Prostate gland (tissue), 2 donors: ENCODE measurements around the gene GRAMD2B. TPM values are rescaled to one million over a fixed set of nuclear protein-coding genes. Genes with fewer than 3 reads are reported as not detected.

Experiments
- DNase-seq: peaks from one replicate; pipeline ENCODE4 v3.0.0-alpha.2; 2019; ENCODE audit warnings: low spot score
- H3K27ac ChIP-seq, 2 donors: fragments of 200-600 bp; sonication (generic); 2 replicates each; pipeline ENCODE4 v1.5.1; 2017 to 2019
- H3K27me3 ChIP-seq: fragments of 200-600 bp; sonication (generic); replicated peaks from 2 replicates; pipeline ENCODE4 v1.5.1; 2019; ENCODE audit not compliant: insufficient read depth
- H3K36me3 ChIP-seq, 2 donors: fragments of 200-600 bp; sonication (generic); 1 replicate in 1 of 2; 2 replicates in 1 of 2; pipeline versions ENCODE4 v1.5.1 to v1.8.1; 2017 to 2019
- H3K4me1 ChIP-seq: fragments of 200-600 bp; sonication (generic); replicated peaks from 2 replicates; pipeline ENCODE4 v1.5.1; 2019
- H3K4me3 ChIP-seq, 2 donors: fragments of 200-600 bp; sonication (generic); 2 replicates each; pipeline ENCODE4 v1.5.1; 2017 to 2019
- H3K9me3 ChIP-seq: fragments of 200-600 bp; sonication (generic); 2 replicates; pipeline ENCODE4 v1.5.1; 2017
- CTCF ChIP-seq, 4 experiments: fragments of 200-600 bp in 2 of 4; fragments of 450-650 bp in 2 of 4; sonication (generic) in 2 of 4; IDR thresholded peaks; 1 replicate in 3 of 4; 2 replicates in 1 of 4; pipeline ENCODE4 v1.5.1; 2016 to 2019; ENCODE audit warnings: antibody characterized with exemption in 4 of 4, mild to moderate bottlenecking in 2 of 4, moderate library complexity in 2 of 4
- POLR2A ChIP-seq: fragments of 450-650 bp; IDR thresholded peaks from one replicate; pipeline ENCODE4 v1.6.1; 2016; ENCODE audit warnings: antibody characterized with exemption, mild to moderate bottlenecking
- POLR2AphosphoS5 ChIP-seq: sonication (generic); formaldehyde crosslinking; IDR thresholded peaks from one replicate; pipeline ENCODE4 v1.6.1; 2017; ENCODE audit warnings: antibody characterized with exemption
- WGBS: methylation state at CpG from one replicate; pipeline ENCODE4 v1.1.5; 2018; 5-methylcytosine and 5-hydroxymethylcytosine counted together
- intact Hi-C: fragments of 100-400 bp; cut with DNase I; formaldehyde crosslinking; loops from one replicate; pipeline ENCODE4 v1.14.2; 2022
- total RNA-seq, 2 donors: library from RNA; depleted of rRNA; stranded (reverse); fragments of >200 nt; gene quantifications; one replicate each; pipeline ENCODE4 v1.1.0, GENCODE V29; 2016

The GRAMD2B gene
- total RNA-seq, 2 donors from 2014 or later: 32.1 to 34.4 TPM

GRCh38 chr5:126398791-126399190 is 24.4 kb upstream of the GRAMD2B start:
- Histone ChIP-seq H3K4me3 (no peak overlapping the region), H3K27ac (no peak overlapping the region), H3K36me3 (no peaks in the 10 kb centered on the region), H3K4me1 (no peaks in the 10 kb centered on the region), H3K9me3 (no peaks in the 10 kb centered on the region), H3K27me3 (no peaks in the 10 kb centered on the region)
- DNase-seq: no peak
- TF ChIP-seq CTCF (IDR thresholded peaks at IDR 0.05) (no peak), POLR2A (no peak), POLR2AphosphoS5 (no peak)
- intact Hi-C loops: no loop called here

- Histone ChIP-seq H3K27me3 (no peaks in the 10 kb centered on the region), H3K27ac (no peak overlapping the region), H3K4me1 (no peaks in the 10 kb centered on the region), H3K4me3 (no peak overlapping the region), H3K9me3 (no peaks in the 10 kb centered on the region), H3K36me3 (no peaks in the 10 kb centered on the region)
- 93% methylated on average over 3 of the region's 3 CpGs for whole genome bisulfite sequencing
- intact Hi-C loops: no loop called here
- no peak for DNase-seq
- TF ChIP-seq POLR2AphosphoS5 (no peak), POLR2A (no peak), CTCF (IDR thresholded peaks at IDR 0.05) (no peak)
Observed at GRCh38 chr5:126400621-126401251, 22.5 kb upstream of the GRAMD2B start.

- no peak overlapping the region for H3K27ac ChIP-seq
- WGBS: 51% methylated on average over 2 of the region's 2 CpGs
- no peaks in the 10 kb centered on the region for H3K4me1 ChIP-seq
- DNase-seq: no peak
- H3K9me3 ChIP-seq: no peaks in the 10 kb centered on the region
- no peak for TF ChIP-seq POLR2A
- no peak overlapping the region for H3K4me3 ChIP-seq
- H3K36me3 ChIP-seq: no peaks in the 10 kb centered on the region
- intact Hi-C loops: no loop called here
- no peaks in the 10 kb centered on the region for H3K27me3 ChIP-seq
Observed at GRCh38 chr5:126402621-126403555, 20.3 kb upstream of the GRAMD2B start.

GRCh38 chr5:126403876-126404275 is 19.3 kb upstream of the GRAMD2B start:
- Histone ChIP-seq H3K36me3 (no peaks in the 10 kb centered on the region), H3K27ac (no peak overlapping the region), H3K9me3 (no peaks in the 10 kb centered on the region), H3K27me3 (no peaks in the 10 kb centered on the region), H3K4me3 (no peak overlapping the region), H3K4me1 (no peaks in the 10 kb centered on the region)
- intact Hi-C loops: no loop called here
- DNase-seq: no peak
- TF ChIP-seq POLR2AphosphoS5: no peak

GRCh38 chr5:126410623-126411022 is 12.6 kb upstream of the GRAMD2B start:
- intact Hi-C loops: no loop called here

More at GRCh38 chr5:126410623-126411022, 12.6 kb upstream of the GRAMD2B start:
- no peaks in the 10 kb centered on the region for H3K36me3 ChIP-seq
- no peaks in the 10 kb centered on the region for H3K27me3 ChIP-seq
- H3K4me1 ChIP-seq: peaks cover 6% of the 10 kb centered on the region
- no peak overlapping the region for H3K27ac ChIP-seq
- DNase-seq: no peak
- H3K9me3 ChIP-seq: no peaks in the 10 kb centered on the region
- TF ChIP-seq POLR2AphosphoS5 (no peak), CTCF (IDR thresholded peaks at IDR 0.05) (no peak), POLR2A (no peak)
- H3K4me3 ChIP-seq: no peak overlapping the region
- 95% methylated on average over 2 of the region's 2 CpGs for WGBS
